ENCODE data around the gene POLR3C.

DNA sequence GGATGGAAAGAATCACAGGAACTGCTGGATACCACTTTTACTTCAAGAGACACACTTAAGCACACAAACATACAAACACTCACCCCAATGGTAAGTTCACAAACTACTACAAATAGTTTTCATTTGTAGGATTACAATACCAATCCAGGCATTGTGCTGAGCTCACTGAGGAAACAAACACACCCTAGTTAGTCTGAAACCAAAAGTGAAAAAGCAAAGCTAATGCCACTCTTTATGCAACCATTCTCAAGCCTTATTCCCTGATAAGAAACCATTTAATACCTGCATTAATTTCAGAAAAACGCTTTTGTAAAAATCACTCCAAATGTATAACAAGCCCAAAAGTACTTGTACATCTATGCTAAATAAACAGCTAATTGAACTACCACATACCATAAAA is 38.5 kb upstream of the POLR3C start:
- TF ChIP-seq POLR2A (IDR thresholded peaks at IDR 0.05; ENCODE audit: low read depth, low read length) (no peak), BHLHE40 (IDR thresholded peaks at IDR 0.05; ENCODE audit: low read depth, low read length) (no peak), RAD21 (IDR thresholded peaks at IDR 0.05; ENCODE audit: low read length) (no peak)
- TF ChIP-seq, protein P1, sequence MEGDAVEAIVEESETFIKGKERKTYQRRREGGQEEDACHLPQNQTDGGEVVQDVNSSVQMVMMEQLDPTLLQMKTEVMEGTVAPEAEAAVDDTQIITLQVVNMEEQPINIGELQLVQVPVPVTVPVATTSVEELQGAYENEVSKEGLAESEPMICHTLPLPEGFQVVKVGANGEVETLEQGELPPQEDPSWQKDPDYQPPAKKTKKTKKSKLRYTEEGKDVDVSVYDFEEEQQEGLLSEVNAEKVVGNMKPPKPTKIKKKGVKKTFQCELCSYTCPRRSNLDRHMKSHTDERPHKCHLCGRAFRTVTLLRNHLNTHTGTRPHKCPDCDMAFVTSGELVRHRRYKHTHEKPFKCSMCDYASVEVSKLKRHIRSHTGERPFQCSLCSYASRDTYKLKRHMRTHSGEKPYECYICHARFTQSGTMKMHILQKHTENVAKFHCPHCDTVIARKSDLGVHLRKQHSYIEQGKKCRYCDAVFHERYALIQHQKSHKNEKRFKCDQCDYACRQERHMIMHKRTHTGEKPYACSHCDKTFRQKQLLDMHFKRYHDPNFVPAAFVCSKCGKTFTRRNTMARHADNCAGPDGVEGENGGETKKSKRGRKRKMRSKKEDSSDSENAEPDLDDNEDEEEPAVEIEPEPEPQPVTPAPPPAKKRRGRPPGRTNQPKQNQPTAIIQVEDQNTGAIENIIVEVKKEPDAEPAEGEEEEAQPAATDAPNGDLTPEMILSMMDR (conservative IDR thresholded peaks at IDR 0.05; ENCODE audit: low read depth, low read length), result no peak
- TF ChIP-seq, protein P2, sequence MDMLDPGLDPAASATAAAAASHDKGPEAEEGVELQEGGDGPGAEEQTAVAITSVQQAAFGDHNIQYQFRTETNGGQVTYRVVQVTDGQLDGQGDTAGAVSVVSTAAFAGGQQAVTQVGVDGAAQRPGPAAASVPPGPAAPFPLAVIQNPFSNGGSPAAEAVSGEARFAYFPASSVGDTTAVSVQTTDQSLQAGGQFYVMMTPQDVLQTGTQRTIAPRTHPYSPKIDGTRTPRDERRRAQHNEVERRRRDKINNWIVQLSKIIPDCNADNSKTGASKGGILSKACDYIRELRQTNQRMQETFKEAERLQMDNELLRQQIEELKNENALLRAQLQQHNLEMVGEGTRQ (IDR thresholded peaks at IDR 0.05; ENCODE audit: low read depth, low read length), result no peak
